ENCODE measurements around the gene SARDH.

SARDH gene

GRCh38 chr9:133715866-133716563 is 22.1 kb downstream of the SARDH start:
- no peak for DNase-seq (ENCODE audit: extremely low spot score)
- POLR2A ChIA-PET: no interaction called here
- CTCF ChIA-PET: no interaction called here
- no peak for TF ChIP-seq PKNOX1 (IDR thresholded peaks at IDR 0.05)
- no peak for TF ChIP-seq FOXK2 (IDR thresholded peaks at IDR 0.05)
- TF ChIP-seq FOXA1 (IDR thresholded peaks at IDR 0.05): no peak
- no peak for TF ChIP-seq SP1 (IDR thresholded peaks at IDR 0.05)
- TF ChIP-seq ZNF384 (IDR thresholded peaks at IDR 0.05): no peak
- TF ChIP-seq TARDBP (IDR thresholded peaks at IDR 0.05): no peak
- TF ChIP-seq CTBP1 (IDR thresholded peaks at IDR 0.05; ENCODE audit: borderline replicate concordance): no peak

GRCh38 chr9:133715295-133715865 is 22.8 kb downstream of the SARDH start:
- ChIA-PET POLR2A (no interaction called here), CTCF (interaction anchor here (1.0 to 1.1 kb wide), 2 partner anchors 27 to 229 kb away, joined by 3 to 9 read pairs; no protein-coding TSS in a partner anchor)
- no peak for DNase-seq (ENCODE audit: extremely low spot score)
- no peak for TF ChIP-seq ARNT (IDR thresholded peaks at IDR 0.05)
- TF ChIP-seq FOXM1 (IDR thresholded peaks at IDR 0.05; ENCODE audit: borderline replicate concordance): no peak
- TF ChIP-seq FOXA1 (IDR thresholded peaks at IDR 0.05): no peak
- no peak for TF ChIP-seq FOXK2 (IDR thresholded peaks at IDR 0.05)
- no peak for TF ChIP-seq ZNF384 (IDR thresholded peaks at IDR 0.05)
- no peak for TF ChIP-seq SP1 (IDR thresholded peaks at IDR 0.05)
- TF ChIP-seq CTBP1 (IDR thresholded peaks at IDR 0.05; ENCODE audit: borderline replicate concordance): no peak
- TF ChIP-seq HDGF (IDR thresholded peaks at IDR 0.05; ENCODE audit: borderline replicate concordance): no peak
- no peak for TF ChIP-seq SUZ12 (IDR thresholded peaks at IDR 0.05)
- TF ChIP-seq L3MBTL2 (conservative IDR thresholded peaks at IDR 0.05): no peak
- TF ChIP-seq TARDBP (IDR thresholded peaks at IDR 0.05): no peak
- no peak for TF ChIP-seq NFRKB (IDR thresholded peaks at IDR 0.05)
- no peak for TF ChIP-seq ELF4 (IDR thresholded peaks at IDR 0.05)
- TF ChIP-seq LEF1 (IDR thresholded peaks at IDR 0.05; ENCODE audit: borderline replicate concordance): no peak
- no peak for TF ChIP-seq BHLHE40 (IDR thresholded peaks at IDR 0.05; ENCODE audit: borderline replicate concordance)
- no peak for TF ChIP-seq PKNOX1 (IDR thresholded peaks at IDR 0.05)

- TF ChIP-seq ZNF384 (IDR thresholded peaks at IDR 0.05) (no peak), FOXA1 (IDR thresholded peaks at IDR 0.05) (no peak), FOXM1 (IDR thresholded peaks at IDR 0.05; ENCODE audit: borderline replicate concordance) (no peak), CTBP1 (IDR thresholded peaks at IDR 0.05; ENCODE audit: borderline replicate concordance) (no peak), ELF4 (IDR thresholded peaks at IDR 0.05) (no peak), NFRKB (IDR thresholded peaks at IDR 0.05) (no peak), L3MBTL2 (conservative IDR thresholded peaks at IDR 0.05) (no peak), BHLHE40 (IDR thresholded peaks at IDR 0.05; ENCODE audit: borderline replicate concordance) (no peak), TARDBP (IDR thresholded peaks at IDR 0.05) (no peak), ARNT (IDR thresholded peaks at IDR 0.05) (no peak), PKNOX1 (IDR thresholded peaks at IDR 0.05) (no peak), LEF1 (IDR thresholded peaks at IDR 0.05; ENCODE audit: borderline replicate concordance) (no peak), SP1 (IDR thresholded peaks at IDR 0.05) (no peak), SUZ12 (IDR thresholded peaks at IDR 0.05) (no peak), HDGF (IDR thresholded peaks at IDR 0.05; ENCODE audit: borderline replicate concordance) (no peak), FOXK2 (IDR thresholded peaks at IDR 0.05) (no peak)
- ChIA-PET CTCF (interaction anchor here (1.0 to 1.1 kb wide), 2 partner anchors 28 to 228 kb away, joined by 3 to 9 read pairs; no protein-coding TSS in a partner anchor), POLR2A (no interaction called here)
- no peak for DNase-seq (ENCODE audit: extremely low spot score)
Observed at GRCh38 chr9:133714606-133715294, 23.4 kb downstream of the SARDH start.

- DNase-seq (ENCODE audit: extremely low spot score): no peak
- ChIA-PET POLR2A (no interaction called here), CTCF (interaction anchor here (1.1 kb wide), 1 partner anchor 29 kb away, joined by 9 read pairs; no protein-coding TSS in a partner anchor)
- no peak for TF ChIP-seq SP1 (IDR thresholded peaks at IDR 0.05)
- no peak for TF ChIP-seq FOXA1 (IDR thresholded peaks at IDR 0.05)
- no peak for TF ChIP-seq FOXM1 (IDR thresholded peaks at IDR 0.05; ENCODE audit: borderline replicate concordance)
- no peak for TF ChIP-seq ARNT (IDR thresholded peaks at IDR 0.05)
- TF ChIP-seq FOXK2 (IDR thresholded peaks at IDR 0.05): no peak
Observed at GRCh38 chr9:133713960-133714495, 24.1 kb downstream of the SARDH start.

GRCh38 chr9:133713150-133713959 is 24.8 kb downstream of the SARDH start:
- CTCF ChIA-PET: no interaction called here
- TF ChIP-seq PKNOX1 (IDR thresholded peaks at IDR 0.05) (no peak), LEF1 (IDR thresholded peaks at IDR 0.05; ENCODE audit: borderline replicate concordance) (no peak), FOXA1 (IDR thresholded peaks at IDR 0.05) (no peak), ARNT (IDR thresholded peaks at IDR 0.05) (no peak), FOXK2 (IDR thresholded peaks at IDR 0.05) (no peak), SP1 (IDR thresholded peaks at IDR 0.05) (no peak), L3MBTL2 (conservative IDR thresholded peaks at IDR 0.05) (no peak), HDGF (IDR thresholded peaks at IDR 0.05; ENCODE audit: borderline replicate concordance) (no peak), FOXM1 (IDR thresholded peaks at IDR 0.05; ENCODE audit: borderline replicate concordance) (no peak), SUZ12 (IDR thresholded peaks at IDR 0.05) (no peak), NFRKB (IDR thresholded peaks at IDR 0.05) (no peak)
- POLR2A ChIA-PET: no interaction called here
- no peak for DNase-seq (ENCODE audit: extremely low spot score)

Data from HEK293T (cell line).